Adrenal gland (tissue), 12 donors: ENCODE measurements around the gene OR7G2. TPM values are rescaled to one million over a fixed set of nuclear protein-coding genes. Genes with fewer than 3 reads are reported as not detected.

Experiments
- DNase-seq, 7 donors: peaks; one replicate each; pipeline ENCODE4 v3.0.0-alpha.2; 2019 to 2020
- H3K27ac ChIP-seq, 5 donors: fragments of 200-600 bp; sonication (generic) in 4 of 5; 1 replicate in 3 of 5; 2 replicates in 2 of 5; pipeline versions ENCODE4 v1.5.1 to v1.8.0; 2016 to 2020; ENCODE audit warnings: mild to moderate bottlenecking in 1 of 5
- H3K27me3 ChIP-seq: fragments of 200-600 bp; 2 replicates; pipeline ENCODE4 v1.8.0; 2021
- H3K36me3 ChIP-seq, 2 donors: fragments of 200-600 bp; replicated peaks in 1 of 2; 1 replicate in 1 of 2; 2 replicates in 1 of 2; pipeline versions ENCODE4 v1.5.1 to v1.8.0; 2018 to 2022
- H3K4me1 ChIP-seq, 2 donors: fragments of 200-600 bp; replicated peaks in 1 of 2; 1 replicate in 1 of 2; 2 replicates in 1 of 2; pipeline versions ENCODE4 v1.5.1 to v1.8.0; 2018 to 2021
- H3K4me3 ChIP-seq, 4 donors: fragments of 200-600 bp; sonication (generic) in 3 of 4; one replicate each; pipeline ENCODE4 v1.5.1; 2016 to 2018
- H3K9me3 ChIP-seq, 3 donors: fragments of 200-600 bp; sonication (generic) in 1 of 3; replicated peaks in 1 of 3; 1 replicate in 2 of 3; 2 replicates in 1 of 3; pipeline versions ENCODE4 v1.5.1 to v1.8.0; 2016 to 2021
- POLR2A ChIP-seq, 2 donors: fragments of 450-650 bp; IDR thresholded peaks; one replicate each; pipeline ENCODE4 v1.6.1; 2017; ENCODE audit warnings: antibody characterized with exemption in 2 of 2, mild to moderate bottlenecking in 2 of 2, moderate library complexity in 1 of 2
- WGBS, 4 donors: extraction: QIAGEN DNeasy Blood & Tissue Kit in 2 of 4; methylation state at CpG; one replicate each; pipeline versions ENCODE4 v1.1.5 to v1.1.7; 2013 to 2017; 5-methylcytosine and 5-hydroxymethylcytosine counted together
- intact Hi-C, 2 donors: fragments of 100-400 bp; cut with DNase I; formaldehyde crosslinking; loops; one replicate each; pipeline versions ENCODE4 v1.14.1 to v1.15.0; 2022 to 2023
- polyA plus RNA-seq, 3 donors: library from polyadenylated mRNA; stranded (reverse); fragments of 200-250 nt in 2 of 3; fragments of 350-450 nt in 1 of 3; fragmentation: Illumina TruSeq in 1 of 3; extraction: RNeasy Lipid Tissue Mini Kit (QIAGEN cat#74804) in 1 of 3; gene quantifications; one replicate each; pipeline ENCODE4 v1.2.3, GENCODE V29; 2013 to 2014
- total RNA-seq, 9 donors: library from RNA; depleted of rRNA in 4 of 9; stranded (reverse); fragments of >200 nt in 4 of 9; fragments of 120-200 nt in 1 of 9; fragmentation: NEBNext Ultra II Directional in 1 of 9; extraction: Animal tissue kit (Norgen Biotek cat#: 25700) in 1 of 9; gene quantifications; one replicate each; pipeline versions ENCODE4 v1.1.0 to v1.2.4, GENCODE V29; 2013 to 2023
- TF ChIP-seq, protein P1 (sequence below), 6 experiments: fragments of 450-650 bp in 4 of 6; fragments of 200-600 bp in 2 of 6; sonication (generic) in 1 of 6; IDR thresholded peaks; 1 replicate in 5 of 6; 2 replicates in 1 of 6; pipeline versions ENCODE4 v1.5.1 to v1.8.0; 2016 to 2021; ENCODE audit warnings: antibody characterized with exemption in 6 of 6, mild to moderate bottlenecking in 2 of 6, moderate library complexity in 1 of 6
- donor health status: healthy with polysubstance abuse.
- donor health status: Bipolar disorder and iron deficiency.
- donor health status: DM: yes; HTN: yes; CAD: no.
- donor health status: DM: no; HTN: no; CAD: no.
- donor health status: DM: no; HTN: no; CAD: no.
- donor health status: DM: yes; HTN: yes; CAD: no.

The OR7G2 gene
- total and polyA plus RNA-seq, 12 donors, result not detected

DNA sequence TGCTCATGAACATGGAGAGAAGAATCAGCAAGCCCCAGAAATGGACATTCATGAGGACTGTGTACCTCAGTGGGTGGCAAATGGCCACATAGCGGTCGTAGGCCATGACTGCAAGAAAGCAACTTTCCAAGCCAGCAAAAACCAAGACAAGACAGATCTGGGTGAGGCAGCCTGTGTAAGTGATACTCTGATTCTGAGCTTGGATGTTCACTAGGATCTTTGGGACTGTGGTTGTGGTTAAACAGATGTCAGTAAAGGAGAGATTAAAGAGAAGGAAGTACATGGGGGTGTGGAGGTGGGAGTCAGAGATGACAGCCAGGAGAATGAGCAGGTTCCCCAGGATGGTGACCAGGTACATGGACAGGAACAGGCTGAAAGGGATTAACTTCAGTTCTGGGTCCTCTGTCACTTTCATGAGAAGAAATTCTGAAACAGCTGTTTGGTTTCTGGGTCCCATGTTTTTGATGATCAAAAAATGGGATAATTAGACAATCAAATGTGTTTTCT is 8.1 kb upstream of the OR7G2 start, which contains the start of gene OR7G1:
Gene OR7G1 (minus strand): TSS at position 457 of the 507 bp plus-strand sequence. CDS start 0 bp downstream, at position 457.
- no peak for DNase-seq
- intact Hi-C loops, result no loop called here
- Histone ChIP-seq H3K27me3 (no peaks in the 10 kb centered on the region), H3K4me3 (no peak within 1 kb of the TSS), H3K27ac (no peak within 1 kb of the TSS), H3K4me1 (no peaks in the 10 kb centered on the region), H3K9me3 (no peaks in the 10 kb centered on the region), H3K36me3 (no peaks in the 10 kb centered on the region)
- TF ChIP-seq, protein P1, sequence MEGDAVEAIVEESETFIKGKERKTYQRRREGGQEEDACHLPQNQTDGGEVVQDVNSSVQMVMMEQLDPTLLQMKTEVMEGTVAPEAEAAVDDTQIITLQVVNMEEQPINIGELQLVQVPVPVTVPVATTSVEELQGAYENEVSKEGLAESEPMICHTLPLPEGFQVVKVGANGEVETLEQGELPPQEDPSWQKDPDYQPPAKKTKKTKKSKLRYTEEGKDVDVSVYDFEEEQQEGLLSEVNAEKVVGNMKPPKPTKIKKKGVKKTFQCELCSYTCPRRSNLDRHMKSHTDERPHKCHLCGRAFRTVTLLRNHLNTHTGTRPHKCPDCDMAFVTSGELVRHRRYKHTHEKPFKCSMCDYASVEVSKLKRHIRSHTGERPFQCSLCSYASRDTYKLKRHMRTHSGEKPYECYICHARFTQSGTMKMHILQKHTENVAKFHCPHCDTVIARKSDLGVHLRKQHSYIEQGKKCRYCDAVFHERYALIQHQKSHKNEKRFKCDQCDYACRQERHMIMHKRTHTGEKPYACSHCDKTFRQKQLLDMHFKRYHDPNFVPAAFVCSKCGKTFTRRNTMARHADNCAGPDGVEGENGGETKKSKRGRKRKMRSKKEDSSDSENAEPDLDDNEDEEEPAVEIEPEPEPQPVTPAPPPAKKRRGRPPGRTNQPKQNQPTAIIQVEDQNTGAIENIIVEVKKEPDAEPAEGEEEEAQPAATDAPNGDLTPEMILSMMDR (IDR thresholded peaks at IDR 0.05), result no peak
- TF ChIP-seq POLR2A (IDR thresholded peaks at IDR 0.05), result no peak
- 82 to 93% (median 88%) methylated on average over 2 of the region's 2 CpGs; no CpG with 5 or more reads in 1 of the 4 donors for WGBS, 4 donors

DNA sequence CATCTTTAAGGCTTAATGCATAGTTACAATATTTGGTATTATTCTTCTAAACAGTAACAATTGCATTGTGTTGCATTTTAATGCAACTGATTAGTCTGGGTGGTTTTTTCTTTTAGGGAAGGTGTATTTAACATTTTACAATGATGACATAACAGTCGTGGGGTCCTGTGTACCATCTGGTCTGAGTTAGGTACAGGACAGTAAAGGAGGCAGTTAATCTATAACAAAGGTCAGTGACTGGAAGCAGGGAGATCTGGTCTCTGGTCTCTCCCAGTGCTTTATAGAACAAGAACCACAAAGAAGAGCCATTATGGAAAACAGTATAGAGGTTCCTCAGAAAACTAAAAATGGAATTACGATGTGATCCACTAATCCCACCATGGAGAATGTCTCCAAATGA is 2.7 kb upstream of the OR7G2 start:
- TF ChIP-seq, protein P1 (IDR thresholded peaks at IDR 0.05), result no peak
- no peak for TF ChIP-seq POLR2A (IDR thresholded peaks at IDR 0.05)
- H3K27me3 ChIP-seq, result peaks cover 11% of the 10 kb centered on the region

DNA sequence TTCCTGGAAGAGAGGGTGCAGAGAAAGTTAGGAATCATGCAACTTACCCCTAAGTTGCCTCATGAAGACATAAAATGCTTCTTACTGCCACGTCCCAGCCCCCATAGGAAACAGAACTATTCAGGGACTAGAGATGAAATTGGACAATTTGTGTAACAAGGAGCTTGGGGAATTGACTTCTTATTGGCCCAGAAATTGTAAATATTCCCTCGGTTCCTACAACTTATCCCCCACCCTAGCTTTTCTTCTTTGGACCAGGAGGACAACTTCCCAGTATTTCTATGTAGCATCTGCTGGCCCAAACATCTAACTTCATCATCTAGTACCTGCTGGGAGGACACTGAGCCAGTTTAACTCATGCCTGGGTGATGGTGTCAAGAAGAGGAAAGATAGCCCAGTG is 20.5 kb downstream of the OR7G2 start, which contains the start of gene OR1M1:
Gene OR1M1 (plus strand): TSS at position 301 of the 400 bp plus-strand sequence. CDS start 6,184 bp downstream, outside the sequence.
- Histone ChIP-seq H3K36me3 (no peaks in the 10 kb centered on the region), H3K9me3 (no peaks in the 10 kb centered on the region), H3K4me3 (no peak within 1 kb of the TSS), H3K4me1 (no peaks in the 10 kb centered on the region), H3K27me3 (no peaks in the 10 kb centered on the region), H3K27ac (no peak within 1 kb of the TSS)
- no peak for DNase-seq
- no peak for TF ChIP-seq POLR2A (IDR thresholded peaks at IDR 0.05)
- TF ChIP-seq, protein P1 (IDR thresholded peaks at IDR 0.05), result no peak
- WGBS, 4 donors, result 31 to 59% (median 45%) methylated on average over 2 of the region's 2 CpGs
- intact Hi-C loops, result no loop called here

More for the DNA sequence above, 2.7 kb upstream of the OR7G2 start:
- Histone ChIP-seq H3K4me1 (no peaks in the 10 kb centered on the region), H3K27ac (no peak overlapping the region), H3K36me3 (no peaks in the 10 kb centered on the region), H3K4me3 (no peak overlapping the region), H3K9me3 (no peaks in the 10 kb centered on the region)
- 38 to 59% (median 44%) methylated on average over 2 of the region's 2 CpGs for WGBS, 4 donors
- intact Hi-C loops, result no loop called here
- DNase-seq, result no peak

DNA sequence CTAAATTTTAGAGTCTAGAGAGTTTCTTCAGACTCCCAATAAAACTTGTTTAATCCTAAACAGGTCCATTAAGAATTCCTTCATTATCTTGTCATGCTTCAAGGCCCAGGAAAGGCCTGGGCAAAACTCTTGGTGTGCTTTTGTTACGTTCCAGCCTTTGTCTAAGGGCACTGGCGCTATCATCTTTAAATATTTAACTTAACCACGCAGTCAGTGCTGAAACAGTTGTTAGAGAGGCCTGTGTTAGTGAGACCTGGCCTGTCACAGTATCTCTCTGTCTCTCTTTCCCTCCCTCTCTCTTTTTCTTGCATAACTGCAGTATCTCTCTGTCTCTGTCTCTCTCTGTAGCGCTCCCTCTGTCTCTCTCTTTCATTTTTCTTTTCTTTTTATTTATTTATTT is 28.6 kb downstream of the OR7G2 start:
- intact Hi-C loops, result loop anchor here in 1 of 2 donors (10.0 kb wide), 1 partner anchor 424 kb away; no protein-coding TSS in a partner anchor

More for the DNA sequence above, 28.6 kb downstream of the OR7G2 start:
- Histone ChIP-seq H3K4me1 (peaks cover 0 to 5% of the 10 kb centered on the region in 2 donors), H3K27me3 (no peaks in the 10 kb centered on the region), H3K36me3 (no peaks in the 10 kb centered on the region), H3K9me3 (no peaks in the 10 kb centered on the region), H3K27ac (no peak overlapping the region), H3K4me3 (no peak overlapping the region)
- DNase-seq, result no peak
- WGBS, 4 donors, result 87 to 91% (median 90%) methylated on average over 4 of the region's 4 CpGs
- TF ChIP-seq, protein P1 (IDR thresholded peaks at IDR 0.05), result no peak
- TF ChIP-seq POLR2A (IDR thresholded peaks at IDR 0.05), result no peak
